Gastrocnemius medialis (tissue), 4 donors: ENCODE results near the gene MIGA1. TPM values are rescaled to one million over a fixed set of nuclear protein-coding genes. Genes with fewer than 3 reads are reported as not detected.

Experiments used
- ATAC-seq, 2 donors: fragments of 150-250 bp; one replicate each; pipeline ENCODE4 v1.9.1; 2016
- DNase-seq, 2 donors: peaks; one replicate each; pipeline ENCODE4 v3.0.0-alpha.2; 2019
- H3K27ac ChIP-seq, 4 donors: fragments of 200-600 bp; sonication (generic); 1 replicate in 1 of 4; 2 replicates in 3 of 4; pipeline ENCODE4 v1.5.1; 2016 to 2018; ENCODE audit warnings: mild to moderate bottlenecking in 2 of 4, moderate library complexity in 1 of 4
- H3K27me3 ChIP-seq, 3 donors: fragments of 200-600 bp; sonication (generic) in 2 of 3; 1 replicate in 1 of 3; 2 replicates in 2 of 3; pipeline versions ENCODE4 v1.5.1 to v1.6.0; 2016 to 2019; ENCODE audit warnings: mild to moderate bottlenecking in 1 of 3, moderate library complexity in 1 of 3
- H3K36me3 ChIP-seq, 2 donors: fragments of 200-600 bp; sonication (generic) in 1 of 2; one replicate each; pipeline ENCODE4 v1.5.1; 2017 to 2018
- H3K4me1 ChIP-seq, 2 donors: fragments of 200-600 bp; sonication (generic) in 1 of 2; one replicate each; pipeline ENCODE4 v1.5.1; 2016 to 2017; ENCODE audit warnings: mild to moderate bottlenecking in 2 of 2
- H3K4me3 ChIP-seq, 4 donors: fragments of 200-600 bp; sonication (generic) in 3 of 4; 1 replicate in 1 of 4; 2 replicates in 3 of 4; pipeline ENCODE4 v1.5.1; 2016 to 2019; ENCODE audit warnings: mild to moderate bottlenecking in 2 of 4
- H3K9me3 ChIP-seq, 3 donors: fragments of 200-600 bp; sonication (generic) in 2 of 3; 1 replicate in 1 of 3; 2 replicates in 2 of 3; pipeline ENCODE4 v1.5.1; 2016 to 2019
- CTCF ChIP-seq, 5 experiments: fragments of 450-650 bp in 3 of 5; fragments of 200-600 bp in 2 of 5; sonication (generic) in 2 of 5; IDR thresholded peaks in 4 of 5; conservative IDR thresholded peaks in 1 of 5; 1 replicate in 4 of 5; 2 replicates in 1 of 5; pipeline ENCODE4 v1.5.1; 2016 to 2019; ENCODE audit warnings: antibody characterized with exemption in 5 of 5, mild to moderate bottlenecking in 3 of 5, moderate library complexity in 3 of 5
- POLR2A ChIP-seq, 2 donors: fragments of 450-650 bp; IDR thresholded peaks; one replicate each; pipeline ENCODE4 v1.6.1; 2017; ENCODE audit warnings: antibody characterized with exemption in 2 of 2, mild to moderate bottlenecking in 2 of 2, moderate library complexity in 2 of 2
- in situ Hi-C, 4 donors: fragments of 200-750 bp; cut with MboI; loops; one replicate each; pipeline versions ENCODE4 v1.15.0 to v1.8.0; 2017; ENCODE audit warnings: low sequenced_read_pairs in 4 of 4
- intact Hi-C: fragments of 100-400 bp; cut with DNase I; formaldehyde crosslinking; loops from one replicate; pipeline ENCODE4 v1.15.1; 2023; ENCODE audit warnings: low total_unique reads
- total RNA-seq, 4 donors: library from RNA; depleted of rRNA; stranded (reverse); fragments of >200 nt; gene quantifications; one replicate each; pipeline versions ENCODE4 v1.1.0 to v1.2.3, GENCODE V29; 2016

MIGA1 gene
- total RNA-seq, 4 donors from 2014 or later, result 15.0 to 21.7 (median 19.2) TPM

GRCh38 chr1:77881061-77881460 lies 101.6 kb downstream of the MIGA1 start:
- DNase-seq (no peak), ATAC-seq (no peak)
- intact Hi-C loops (no loop called here), in situ Hi-C loops (loop anchor here in 3 of 4 donors (5.0 to 10.0 kb wide), 2 partner anchors 44 to 46 kb away; no protein-coding TSS in a partner anchor)
- no peak overlapping the region for H3K4me3 ChIP-seq
- no peak for TF ChIP-seq POLR2A (IDR thresholded peaks at IDR 0.05)
- TF ChIP-seq CTCF (IDR thresholded peaks at IDR 0.05 in 4 of 5, conservative IDR thresholded peaks at IDR 0.05 in 1 of 5), result no peak
- peaks cover 0 to 9% of the 10 kb centered on the region in 2 donors for H3K4me1 ChIP-seq
- H3K27me3 ChIP-seq, result no peaks in the 10 kb centered on the region
- no peaks in the 10 kb centered on the region for H3K9me3 ChIP-seq
- H3K36me3 ChIP-seq, result no peaks in the 10 kb centered on the region
- H3K27ac ChIP-seq, result peak overlapping the region in 1 of 4 donors; percentile 20

DNA sequence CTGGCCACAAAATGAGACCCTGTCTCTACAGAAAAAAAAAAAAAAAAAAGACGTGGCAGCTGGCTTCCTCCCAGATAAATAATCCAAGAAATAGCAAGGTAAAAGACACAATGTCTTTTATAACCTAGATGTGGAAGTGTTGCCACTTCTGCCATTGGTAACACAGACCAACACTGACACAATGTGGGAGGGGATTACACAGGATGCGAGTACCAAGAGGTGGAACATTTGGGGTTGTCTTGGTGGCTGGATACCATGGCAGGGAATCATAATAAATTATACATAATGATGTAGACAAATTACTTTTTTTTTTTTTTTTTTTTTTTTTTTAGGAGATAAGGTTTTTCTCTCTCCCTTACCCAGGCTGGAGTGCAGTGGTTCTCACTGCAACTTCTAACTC lies 103.0 kb downstream of the MIGA1 start:
- DNase-seq (no peak), ATAC-seq (no peak)
- Histone ChIP-seq H3K4me3 (no peak overlapping the region), H3K27me3 (no peaks in the 10 kb centered on the region), H3K9me3 (no peaks in the 10 kb centered on the region), H3K36me3 (no peaks in the 10 kb centered on the region), H3K4me1 (peaks cover 0 to 11% of the 10 kb centered on the region in 2 donors), H3K27ac (no peak overlapping the region)
- in situ Hi-C loops (loop anchor here in 3 of 4 donors (5.0 to 10.0 kb wide), 2 partner anchors 45 to 48 kb away; no protein-coding TSS in a partner anchor), intact Hi-C loops (no loop called here)
- TF ChIP-seq CTCF (IDR thresholded peaks at IDR 0.05 in 4 of 5, conservative IDR thresholded peaks at IDR 0.05 in 1 of 5) (no peak), POLR2A (IDR thresholded peaks at IDR 0.05) (no peak)

GRCh38 chr1:77888081-77888780 lies 108.8 kb downstream of the MIGA1 start, which contains the start of gene NEXN:
Gene NEXN (plus strand): TSS chr1:77888624. CDS start chr1:77916107, 27,483 bp downstream.
- intact Hi-C loops, result no loop called here
- peak; percentile 88 to 95 for DNase-seq
- H3K27me3 ChIP-seq, result no peaks in the 10 kb centered on the region
- no peak for TF ChIP-seq CTCF (IDR thresholded peaks at IDR 0.05 in 4 of 5, conservative IDR thresholded peaks at IDR 0.05 in 1 of 5)
- TF ChIP-seq POLR2A (IDR thresholded peaks at IDR 0.05), result peak; percentile 77 to 92
- H3K36me3 ChIP-seq, result peaks cover 0 to 19% of the 10 kb centered on the region in 2 donors
- in situ Hi-C loops, result loop anchor here in 2 of 4 donors (10.0 kb wide), 1 partner anchor 53 kb away; no protein-coding TSS in a partner anchor
- peak; percentile 74 to 79 for ATAC-seq
- peaks cover 10 to 40% of the 10 kb centered on the region in 2 donors for H3K4me1 ChIP-seq
- no peaks in the 10 kb centered on the region for H3K9me3 ChIP-seq
- peak within 1 kb of the TSS; percentile 89 to 94 (median 93) for H3K4me3 ChIP-seq
- H3K27ac ChIP-seq, result peak within 1 kb of the TSS; percentile 97 to 99 (median 99)

DNA sequence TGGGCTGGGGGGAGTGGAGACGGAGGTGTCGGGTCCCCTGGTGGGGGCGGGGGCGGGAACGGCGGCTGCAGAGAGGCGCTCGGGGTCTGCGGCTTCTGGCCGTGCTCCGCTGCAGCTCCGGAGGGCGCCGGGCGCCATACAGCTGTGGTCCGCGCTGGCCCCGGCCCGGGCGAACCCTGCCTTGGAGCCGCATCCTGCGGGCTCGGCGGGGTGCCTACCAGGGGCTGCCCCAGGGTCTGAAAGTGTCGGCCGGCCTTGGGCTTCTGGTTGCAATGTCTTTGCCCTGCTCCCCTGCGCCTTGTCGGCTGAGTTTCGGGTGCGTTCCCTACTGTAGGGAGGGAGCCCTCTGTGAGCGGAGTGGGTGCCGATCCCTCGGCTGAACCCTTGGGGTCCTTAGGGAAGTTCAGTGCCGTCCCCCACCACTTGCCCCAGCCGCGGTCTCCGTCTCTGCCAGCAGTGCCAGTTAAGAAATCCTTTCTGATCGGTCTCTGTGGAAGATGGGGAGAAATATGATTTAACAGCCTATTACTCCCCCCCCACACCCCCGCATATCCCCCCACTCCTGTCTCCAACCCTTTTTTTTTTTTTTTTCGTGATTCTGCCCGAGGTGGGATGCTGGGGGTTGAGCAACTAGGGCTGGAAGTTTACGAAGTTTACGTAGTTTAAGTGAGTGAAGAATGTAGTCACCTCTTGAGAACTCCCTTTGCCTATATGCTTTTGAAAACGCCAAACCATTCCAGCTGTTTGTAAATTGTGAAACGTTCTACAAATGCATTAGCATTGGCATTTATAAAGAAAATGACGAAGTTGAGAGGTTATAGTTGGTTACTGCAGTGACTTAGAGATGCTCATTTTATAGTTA lies 109.6 kb downstream of the MIGA1 start:
- in situ Hi-C loops (loop anchor here in 2 of 4 donors (10.0 kb wide), 1 partner anchor 54 kb away; no protein-coding TSS in a partner anchor), intact Hi-C loops (loop anchor here (1.0 kb wide), 1 partner anchor 56 kb away; no protein-coding TSS in a partner anchor)
- peak in 1 of 2 donors; percentile 52 for DNase-seq

More for the DNA sequence above, 109.6 kb downstream of the MIGA1 start:
- no peak for TF ChIP-seq POLR2A (IDR thresholded peaks at IDR 0.05)
- no peak for TF ChIP-seq CTCF (IDR thresholded peaks at IDR 0.05 in 4 of 5, conservative IDR thresholded peaks at IDR 0.05 in 1 of 5)
- Histone ChIP-seq H3K9me3 (no peaks in the 10 kb centered on the region), H3K4me1 (peaks cover 16 to 41% of the 10 kb centered on the region in 2 donors), H3K27me3 (no peaks in the 10 kb centered on the region), H3K4me3 (peak overlapping the region; percentile 89 to 94 (median 93)), H3K36me3 (peaks cover 0 to 25% of the 10 kb centered on the region in 2 donors), H3K27ac (peak overlapping the region; percentile 97 to 99 (median 99))
- ATAC-seq, result peak; percentile 29 to 43
